ENCODE data around the gene GABBR2.

GABBR2 gene

GRCh38 chr9:98438666-98439065 is 270.1 kb downstream of the GABBR2 start:
- H3K9me3 ChIP-seq: no peaks in the 10 kb centered on the region
- H3K27me3 ChIP-seq (ENCODE audit: low read depth): no peaks in the 10 kb centered on the region
- no peaks in the 10 kb centered on the region for H3K4me1 ChIP-seq
- no peak overlapping the region for H3K4me3 ChIP-seq
- DNase-seq (ENCODE audit: low spot score in 2 of 2): no peak
- no peaks in the 10 kb centered on the region for H3K36me3 ChIP-seq (replicated peaks)
- in situ Hi-C loops (cut with MboI; ENCODE audit: low sequenced_read_pairs): no loop called here

- no peaks in the 10 kb centered on the region for H3K9me3 ChIP-seq
- no peak overlapping the region for H3K4me3 ChIP-seq
- in situ Hi-C loops (cut with MboI; ENCODE audit: low sequenced_read_pairs): no loop called here
These were observed 271.2 kb downstream of the GABBR2 start for GRCh38 chr9:98437458-98438034.

GRCh38 chr9:98432960-98433359 is 275.8 kb downstream of the GABBR2 start:
- Histone ChIP-seq H3K4me1 (no peaks in the 10 kb centered on the region), H3K36me3 (replicated peaks) (no peaks in the 10 kb centered on the region), H3K9me3 (no peaks in the 10 kb centered on the region), H3K27me3 (ENCODE audit: low read depth) (no peaks in the 10 kb centered on the region), H3K4me3 (no peak overlapping the region)
- in situ Hi-C loops (cut with MboI; ENCODE audit: low sequenced_read_pairs): no loop called here
- DNase-seq (ENCODE audit: low spot score in 2 of 2): no peak

More at GRCh38 chr9:98437458-98438034, 271.2 kb downstream of the GABBR2 start:
- H3K27me3 ChIP-seq (ENCODE audit: low read depth): no peaks in the 10 kb centered on the region
- no peaks in the 10 kb centered on the region for H3K36me3 ChIP-seq (replicated peaks)
- no peak for DNase-seq (ENCODE audit: low spot score in 2 of 2)
- H3K4me1 ChIP-seq: no peaks in the 10 kb centered on the region

- H3K4me3 ChIP-seq: no peak overlapping the region
- no peaks in the 10 kb centered on the region for H3K27me3 ChIP-seq (ENCODE audit: low read depth)
- in situ Hi-C loops (cut with MboI; ENCODE audit: low sequenced_read_pairs): no loop called here
- DNase-seq (ENCODE audit: low spot score in 2 of 2): no peak
- no peaks in the 10 kb centered on the region for H3K9me3 ChIP-seq
- H3K36me3 ChIP-seq (replicated peaks): no peaks in the 10 kb centered on the region
- H3K4me1 ChIP-seq: no peaks in the 10 kb centered on the region
These were observed 276.6 kb downstream of the GABBR2 start for GRCh38 chr9:98432134-98432533.

GRCh38 chr9:98430535-98431292 is 278.0 kb downstream of the GABBR2 start:
- DNase-seq (ENCODE audit: low spot score in 2 of 2): no peak
- H3K36me3 ChIP-seq (replicated peaks): no peaks in the 10 kb centered on the region
- H3K9me3 ChIP-seq: no peaks in the 10 kb centered on the region
- H3K27me3 ChIP-seq (ENCODE audit: low read depth): no peaks in the 10 kb centered on the region
- in situ Hi-C loops (cut with MboI; ENCODE audit: low sequenced_read_pairs): no loop called here
- H3K4me3 ChIP-seq: no peak overlapping the region
- H3K4me1 ChIP-seq: no peaks in the 10 kb centered on the region

GRCh38 chr9:98429613-98430012 is 279.1 kb downstream of the GABBR2 start:
- Histone ChIP-seq H3K4me3 (no peak overlapping the region), H3K4me1 (no peaks in the 10 kb centered on the region), H3K27me3 (ENCODE audit: low read depth) (no peaks in the 10 kb centered on the region), H3K9me3 (no peaks in the 10 kb centered on the region), H3K36me3 (replicated peaks) (no peaks in the 10 kb centered on the region)
- DNase-seq (ENCODE audit: low spot score in 2 of 2): no peak
- in situ Hi-C loops (cut with MboI; ENCODE audit: low sequenced_read_pairs): no loop called here

- DNase-seq (ENCODE audit: low spot score in 2 of 2): no peak
- H3K9me3 ChIP-seq: no peaks in the 10 kb centered on the region
- H3K4me1 ChIP-seq: no peaks in the 10 kb centered on the region
- no peaks in the 10 kb centered on the region for H3K27me3 ChIP-seq (ENCODE audit: low read depth)
- H3K36me3 ChIP-seq (replicated peaks): no peaks in the 10 kb centered on the region
- H3K4me3 ChIP-seq: no peak overlapping the region
- in situ Hi-C loops (cut with MboI; ENCODE audit: low sequenced_read_pairs): no loop called here
These were observed 280.3 kb downstream of the GABBR2 start for GRCh38 chr9:98428454-98428853.

- in situ Hi-C loops (cut with MboI; ENCODE audit: low sequenced_read_pairs): no loop called here
- DNase-seq (ENCODE audit: low spot score in 2 of 2): no peak
These were observed 281.2 kb downstream of the GABBR2 start for GRCh38 chr9:98427491-98427890.

GRCh38 chr9:98425079-98425478 is 283.7 kb downstream of the GABBR2 start:
- in situ Hi-C loops (cut with MboI; ENCODE audit: low sequenced_read_pairs): no loop called here

More at GRCh38 chr9:98427491-98427890, 281.2 kb downstream of the GABBR2 start:
- Histone ChIP-seq H3K4me1 (no peaks in the 10 kb centered on the region), H3K9me3 (no peaks in the 10 kb centered on the region), H3K36me3 (replicated peaks) (no peaks in the 10 kb centered on the region), H3K4me3 (no peak overlapping the region), H3K27me3 (ENCODE audit: low read depth) (no peaks in the 10 kb centered on the region)

GRCh38 chr9:98419260-98419603 is 289.5 kb downstream of the GABBR2 start:
- in situ Hi-C loops (cut with MboI; ENCODE audit: low sequenced_read_pairs): no loop called here
- no peak for DNase-seq (ENCODE audit: low spot score in 2 of 2)
- Histone ChIP-seq H3K27me3 (ENCODE audit: low read depth) (no peaks in the 10 kb centered on the region), H3K9me3 (no peaks in the 10 kb centered on the region), H3K4me1 (no peaks in the 10 kb centered on the region), H3K36me3 (replicated peaks) (no peaks in the 10 kb centered on the region), H3K4me3 (no peak overlapping the region)

More at GRCh38 chr9:98425079-98425478, 283.7 kb downstream of the GABBR2 start:
- H3K36me3 ChIP-seq (replicated peaks): no peaks in the 10 kb centered on the region
- no peaks in the 10 kb centered on the region for H3K9me3 ChIP-seq
- no peak overlapping the region for H3K4me3 ChIP-seq
- H3K4me1 ChIP-seq: no peaks in the 10 kb centered on the region
- no peak for DNase-seq (ENCODE audit: low spot score in 2 of 2)
- H3K27me3 ChIP-seq (ENCODE audit: low read depth): no peaks in the 10 kb centered on the region

GRCh38 chr9:98418578-98419259 is 290.0 kb downstream of the GABBR2 start:
- Histone ChIP-seq H3K9me3 (no peaks in the 10 kb centered on the region), H3K27me3 (ENCODE audit: low read depth) (no peaks in the 10 kb centered on the region), H3K4me3 (no peak overlapping the region), H3K36me3 (replicated peaks) (no peaks in the 10 kb centered on the region), H3K4me1 (no peaks in the 10 kb centered on the region)
- in situ Hi-C loops (cut with MboI; ENCODE audit: low sequenced_read_pairs): no loop called here
- no peak for DNase-seq (ENCODE audit: low spot score in 2 of 2)

- H3K4me1 ChIP-seq: no peaks in the 10 kb centered on the region
- in situ Hi-C loops (cut with MboI; ENCODE audit: low sequenced_read_pairs): no loop called here
- H3K4me3 ChIP-seq: no peak overlapping the region
- no peaks in the 10 kb centered on the region for H3K36me3 ChIP-seq (replicated peaks)
- H3K9me3 ChIP-seq: no peaks in the 10 kb centered on the region
- no peaks in the 10 kb centered on the region for H3K27me3 ChIP-seq (ENCODE audit: low read depth)
- DNase-seq (ENCODE audit: low spot score in 2 of 2): no peak
These were observed 292.2 kb downstream of the GABBR2 start for GRCh38 chr9:98416294-98417248.

- H3K4me1 ChIP-seq: no peaks in the 10 kb centered on the region
- H3K27me3 ChIP-seq (ENCODE audit: low read depth): no peaks in the 10 kb centered on the region
- in situ Hi-C loops (cut with MboI; ENCODE audit: low sequenced_read_pairs): no loop called here
- H3K36me3 ChIP-seq (replicated peaks): no peaks in the 10 kb centered on the region
- no peaks in the 10 kb centered on the region for H3K9me3 ChIP-seq
- no peak for DNase-seq (ENCODE audit: low spot score in 2 of 2)
- no peak overlapping the region for H3K4me3 ChIP-seq
These were observed 293.0 kb downstream of the GABBR2 start for GRCh38 chr9:98415782-98416181.

Data from HAP-1 (cell line).